Dendritic cell treated with granulocyte-macrophage colony-stimulating factor and Interleukin-4, amounts not matched to agents 40 ng/mL and 50 ng/mL, for 4 days (primary cell): ENCODE data around the gene SIAE.
"Not testable (repeated sequence)": the region's sequence is repeated elsewhere in the genome, so short reads cannot be mapped to it uniquely, and the experiment has no call there.

Experiments used
- H3K27ac Mint-ChIP-seq: one replicate; pipeline ENCODE4 v1.8.0; 2022; ENCODE audit warnings: mild to moderate bottlenecking, mixed read lengths
- H3K27me3 Mint-ChIP-seq: one replicate; pipeline ENCODE4 v1.8.0; 2022; ENCODE audit warnings: mild to moderate bottlenecking, mixed read lengths
- H3K36me3 Mint-ChIP-seq: one replicate; pipeline ENCODE4 v1.8.0; 2022; ENCODE audit warnings: low read depth, mixed read lengths
- H3K4me1 Mint-ChIP-seq: one replicate; pipeline ENCODE4 v1.8.0; 2022; ENCODE audit warnings: low read depth, mixed read lengths
- H3K4me3 Mint-ChIP-seq: one replicate; pipeline ENCODE4 v1.8.0; 2022; ENCODE audit warnings: mild to moderate bottlenecking, moderate library complexity, mixed read lengths
- H3K9me3 Mint-ChIP-seq: one replicate; pipeline ENCODE4 v1.8.0; 2022; ENCODE audit warnings: mixed read lengths
- intact Hi-C: fragments of 100-400 bp; cut with micrococcal nuclease; formaldehyde crosslinking; loops from one replicate; pipeline ENCODE4 v1.15.0; 2022

SIAE gene

DNA sequence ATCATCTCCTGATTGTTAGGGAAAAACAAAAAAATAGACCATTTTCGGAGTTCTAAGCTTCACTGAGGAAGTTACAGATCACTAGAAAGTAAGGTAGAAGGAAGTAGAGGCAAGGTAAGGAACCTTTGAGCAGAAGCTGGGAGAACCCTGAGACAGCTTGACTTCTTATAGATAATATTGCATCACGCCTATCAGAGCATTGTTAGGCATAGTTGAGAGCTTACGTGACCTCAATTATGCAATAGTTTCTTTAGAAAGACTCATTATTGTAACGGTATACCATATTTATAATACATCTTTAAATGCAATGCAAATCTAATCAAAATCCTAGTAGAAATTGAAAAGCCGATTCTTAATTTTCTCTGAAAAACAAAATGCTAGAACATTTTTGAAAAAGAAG, 46.0 kb downstream of the SIAE start:
- no peak overlapping the region for H3K27ac Mint-ChIP-seq
- H3K9me3 Mint-ChIP-seq: no peaks in the 10 kb centered on the region
- H3K36me3 Mint-ChIP-seq: peaks cover 81% of the 10 kb centered on the region
- intact Hi-C loops: no loop called here
- peaks cover 30% of the 10 kb centered on the region for H3K4me1 Mint-ChIP-seq
- no peaks in the 10 kb centered on the region for H3K27me3 Mint-ChIP-seq
- H3K4me3 Mint-ChIP-seq: no peak overlapping the region

GRCh38 chr11:124625504-124626168, 47.9 kb downstream of the SIAE start:
- peak overlapping the region; percentile 40 for H3K27ac Mint-ChIP-seq
- H3K9me3 Mint-ChIP-seq: no peaks in the 10 kb centered on the region
- intact Hi-C loops: no loop called here
- H3K4me3 Mint-ChIP-seq: no peak overlapping the region
- H3K4me1 Mint-ChIP-seq: peaks cover 35% of the 10 kb centered on the region
- H3K27me3 Mint-ChIP-seq: peaks cover 4% of the 10 kb centered on the region
- H3K36me3 Mint-ChIP-seq: peaks cover 65% of the 10 kb centered on the region

DNA sequence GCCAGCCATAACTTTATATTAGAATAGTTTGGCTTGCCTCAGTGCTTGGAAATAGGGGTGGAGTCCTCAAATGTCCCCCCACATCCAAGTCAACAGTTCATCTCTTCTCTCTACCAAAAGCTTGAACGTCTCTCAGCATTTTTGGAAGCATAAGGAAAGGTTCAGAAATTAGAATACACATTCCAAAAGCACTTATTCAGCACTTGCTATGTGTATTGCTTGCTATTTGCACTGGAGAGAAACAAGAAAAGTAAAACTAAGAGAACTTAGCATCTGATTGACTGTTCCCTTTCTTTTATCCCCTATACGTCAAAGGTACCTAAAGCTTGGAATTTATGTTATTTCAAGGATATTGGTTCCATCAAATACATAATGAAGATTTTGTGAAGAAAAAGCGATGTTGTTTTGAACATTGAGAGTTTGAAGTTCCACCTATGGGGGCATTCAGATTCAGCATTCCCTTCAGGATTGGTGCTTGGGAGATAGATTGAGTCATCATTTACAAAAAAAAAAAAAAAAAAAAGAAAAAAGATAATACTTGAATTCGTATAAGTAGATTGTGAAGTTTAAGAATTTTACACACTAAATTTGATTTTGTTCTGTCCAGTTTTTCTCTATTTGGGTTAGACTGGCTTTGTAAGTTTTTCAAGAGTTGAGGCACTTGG, 49.5 kb downstream of the SIAE start:
- H3K27me3 Mint-ChIP-seq: peaks cover 11% of the 10 kb centered on the region
- H3K27ac Mint-ChIP-seq: no peak overlapping the region
- no peaks in the 10 kb centered on the region for H3K9me3 Mint-ChIP-seq
- H3K4me1 Mint-ChIP-seq: peaks cover 35% of the 10 kb centered on the region
- peak overlapping the region; percentile 94 for H3K4me3 Mint-ChIP-seq
- peaks cover 50% of the 10 kb centered on the region for H3K36me3 Mint-ChIP-seq
- intact Hi-C loops: loop anchor here (5.0 kb wide), 1 partner anchor 488 kb away; the partner anchor contains the start of gene TMEM218

- H3K36me3 Mint-ChIP-seq: peaks cover 41% of the 10 kb centered on the region
- peaks cover 11% of the 10 kb centered on the region for H3K27me3 Mint-ChIP-seq
- H3K4me3 Mint-ChIP-seq: peak within 1 kb of the TSS; percentile 94
- H3K27ac Mint-ChIP-seq: peak within 1 kb of the TSS; percentile 97
- H3K9me3 Mint-ChIP-seq: no peaks in the 10 kb centered on the region
- intact Hi-C loops: loop anchor here (5.0 kb wide), 1 partner anchor 490 kb away; the partner anchor contains the start of gene TMEM218
- peaks cover 35% of the 10 kb centered on the region for H3K4me1 Mint-ChIP-seq
These were observed 50.7 kb downstream of the SIAE start, which contains the start of gene TBRG1 for GRCh38 chr11:124622531-124623451. TSS of gene TBRG1 (plus strand) at chr11:124622864. CDS start at chr11:124623084, 220 bp downstream.

DNA sequence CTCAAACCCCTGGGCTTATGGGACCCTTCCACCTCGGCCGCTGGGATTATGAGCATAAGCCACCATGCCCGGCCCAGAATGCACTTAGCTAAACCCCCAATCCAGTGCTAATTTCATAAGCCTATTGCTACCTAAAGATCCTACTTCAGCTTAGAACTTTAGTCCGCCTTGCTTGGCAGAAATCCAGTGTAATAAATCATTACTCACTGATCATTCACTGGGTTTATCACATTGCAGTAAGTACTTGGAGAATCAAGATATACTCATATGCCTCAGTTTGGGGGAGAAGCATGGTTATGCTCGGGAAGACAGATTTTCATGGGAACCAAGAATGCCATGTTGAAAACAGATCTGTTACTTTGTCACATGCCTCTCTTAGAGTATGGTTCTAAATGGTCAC, 54.7 kb downstream of the SIAE start:
- Mint-ChIP-seq H3K27me3 (peaks cover 19% of the 10 kb centered on the region), H3K36me3 (peaks cover 10% of the 10 kb centered on the region), H3K9me3 (no peaks in the 10 kb centered on the region), H3K4me3 (no peak overlapping the region), H3K27ac (no peak overlapping the region), H3K4me1 (peaks cover 12% of the 10 kb centered on the region)
- intact Hi-C loops: no loop called here

- H3K4me1 Mint-ChIP-seq: no peaks in the 10 kb centered on the region
- H3K9me3 Mint-ChIP-seq: no peaks in the 10 kb centered on the region
- peaks cover 15% of the 10 kb centered on the region for H3K27me3 Mint-ChIP-seq
- H3K36me3 Mint-ChIP-seq: no peaks in the 10 kb centered on the region
- H3K4me3 Mint-ChIP-seq: no peak overlapping the region
- H3K27ac Mint-ChIP-seq: no peak overlapping the region
- intact Hi-C loops: no loop called here
These were observed 60.8 kb downstream of the SIAE start for GRCh38 chr11:124612567-124613246.

GRCh38 chr11:124612045-124612444, 61.5 kb downstream of the SIAE start:
- H3K9me3 Mint-ChIP-seq: no peaks in the 10 kb centered on the region
- intact Hi-C loops: no loop called here
- H3K36me3 Mint-ChIP-seq: no peaks in the 10 kb centered on the region
- no peaks in the 10 kb centered on the region for H3K4me1 Mint-ChIP-seq
- no peak overlapping the region for H3K27ac Mint-ChIP-seq
- H3K4me3 Mint-ChIP-seq: no peak overlapping the region
- H3K27me3 Mint-ChIP-seq: peaks cover 14% of the 10 kb centered on the region

DNA sequence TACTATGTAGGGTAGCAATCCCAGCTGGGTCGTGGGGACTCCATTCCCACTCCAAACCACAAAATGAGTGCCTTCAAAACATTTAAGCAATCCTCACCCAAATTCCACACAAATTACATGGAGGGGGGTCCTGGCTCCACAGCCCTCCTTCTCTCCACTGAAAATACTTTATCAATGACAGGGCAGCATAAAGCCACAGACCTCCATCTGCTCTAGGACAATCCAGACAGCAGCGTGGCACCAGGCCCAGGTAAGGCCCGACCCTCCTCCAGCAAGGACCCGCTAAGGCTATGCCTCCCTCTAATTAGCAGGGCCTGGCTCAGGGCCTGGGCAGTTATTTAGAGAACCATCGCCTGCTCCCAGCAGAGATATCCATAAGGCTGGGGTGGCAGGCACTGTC, 62.5 kb downstream of the SIAE start, which contains the start of gene PANX3:
Gene PANX3 (plus strand): TSS at position 365 of the 400 bp plus-strand sequence. CDS start 129 bp downstream, outside the sequence.
- no peak within 1 kb of the TSS for H3K4me3 Mint-ChIP-seq
- intact Hi-C loops: no loop called here
- H3K4me1 Mint-ChIP-seq: peaks cover under 1% of the 10 kb centered on the region
- no peaks in the 10 kb centered on the region for H3K9me3 Mint-ChIP-seq
- no peak within 1 kb of the TSS for H3K27ac Mint-ChIP-seq
- no peaks in the 10 kb centered on the region for H3K36me3 Mint-ChIP-seq
- H3K27me3 Mint-ChIP-seq: peaks cover 14% of the 10 kb centered on the region

- Mint-ChIP-seq H3K27me3 (peaks cover 13% of the 10 kb centered on the region), H3K4me1 (peaks cover 7% of the 10 kb centered on the region), H3K27ac (no peak overlapping the region), H3K9me3 (no peaks in the 10 kb centered on the region), H3K36me3 (no peaks in the 10 kb centered on the region), H3K4me3 (no peak overlapping the region)
- intact Hi-C loops: no loop called here
These were observed 63.2 kb downstream of the SIAE start for GRCh38 chr11:124610295-124610694.

- intact Hi-C loops: no loop called here
- Mint-ChIP-seq H3K27me3 (peaks cover 2% of the 10 kb centered on the region), H3K4me1 (peaks cover 10% of the 10 kb centered on the region), H3K4me3 (no peak overlapping the region), H3K27ac (peak overlapping the region; percentile 12), H3K9me3 (no peaks in the 10 kb centered on the region), H3K36me3 (no peaks in the 10 kb centered on the region)
These were observed 65.4 kb downstream of the SIAE start for GRCh38 chr11:124608147-124608546.

DNA sequence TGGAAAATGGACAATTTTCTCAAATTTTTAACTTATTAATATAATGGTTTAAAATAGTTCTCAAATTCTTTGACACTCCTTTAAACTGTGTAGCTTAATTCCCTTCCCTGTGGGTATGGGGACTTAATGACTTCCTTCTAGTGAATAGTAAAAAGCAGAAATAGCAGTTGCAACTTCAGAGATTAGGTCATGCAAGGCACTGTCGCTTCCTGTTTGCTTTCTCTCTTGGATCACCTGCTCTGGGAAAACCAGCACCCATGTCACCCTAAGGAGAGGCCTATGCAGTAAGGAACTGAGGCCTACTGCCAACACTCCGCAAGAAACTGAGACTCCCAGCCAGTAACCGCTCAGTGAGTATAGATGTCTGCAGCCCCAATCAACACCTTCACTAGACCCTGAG, 67.8 kb downstream of the SIAE start:
- Mint-ChIP-seq H3K27me3 (no peaks in the 10 kb centered on the region), H3K4me3 (no peak overlapping the region), H3K4me1 (peaks cover 10% of the 10 kb centered on the region), H3K9me3 (no peaks in the 10 kb centered on the region), H3K27ac (peak overlapping the region; percentile 65), H3K36me3 (no peaks in the 10 kb centered on the region)
- intact Hi-C loops: no loop called here

GRCh38 chr11:124602723-124603122, 70.8 kb downstream of the SIAE start:
- H3K9me3 Mint-ChIP-seq, H3K4me3 Mint-ChIP-seq, H3K27ac Mint-ChIP-seq, H3K27me3 Mint-ChIP-seq, H3K36me3 Mint-ChIP-seq, intact Hi-C loops: not testable (repeated sequence)
- H3K4me1 Mint-ChIP-seq: peaks cover 10% of the 10 kb centered on the region

DNA sequence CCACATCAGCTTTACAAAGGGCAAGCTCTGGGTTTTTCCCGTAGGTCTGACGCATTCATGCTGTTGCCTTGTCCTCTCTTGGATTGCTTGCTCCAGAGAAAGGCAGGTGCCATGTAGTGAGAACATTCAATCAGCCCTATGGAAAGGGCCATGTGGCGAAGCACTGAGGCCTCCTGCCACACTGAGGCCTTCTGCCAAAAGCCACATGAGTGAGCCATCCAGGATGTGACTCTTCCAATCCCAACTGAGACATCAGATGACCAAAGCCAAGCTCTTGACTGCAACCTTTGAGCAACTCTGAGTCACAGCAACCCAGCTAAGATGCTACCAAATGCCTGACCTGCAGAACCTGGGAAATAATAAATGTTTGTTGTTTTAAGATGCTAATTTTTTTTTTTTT, 71.3 kb downstream of the SIAE start:
- H3K4me3 Mint-ChIP-seq: no peak overlapping the region
- H3K36me3 Mint-ChIP-seq: no peaks in the 10 kb centered on the region
- intact Hi-C loops: no loop called here
- H3K27me3 Mint-ChIP-seq: peaks cover 8% of the 10 kb centered on the region
- no peak overlapping the region for H3K27ac Mint-ChIP-seq
- H3K4me1 Mint-ChIP-seq: peaks cover 10% of the 10 kb centered on the region
- no peaks in the 10 kb centered on the region for H3K9me3 Mint-ChIP-seq
